Measurements from ENCODE around the gene MCAM.

- TF ChIP-seq BACH2 (CRISPR knock-in tag; IDR thresholded peaks at IDR 0.05; ENCODE audit: borderline replicate concordance) (no peak), PATZ1 (CRISPR knock-in tag; IDR thresholded peaks at IDR 0.05; ENCODE audit: borderline replicate concordance) (no peak)
These were observed 40.1 kb upstream of the MCAM start for GRCh38 chr11:119357074-119357473.

All from SK-N-SH treated with all-trans-retinoic acid at 6 μM for 48 hours (cell line).